ENCODE data around the gene UBL3.

The UBL3 gene

DNA sequence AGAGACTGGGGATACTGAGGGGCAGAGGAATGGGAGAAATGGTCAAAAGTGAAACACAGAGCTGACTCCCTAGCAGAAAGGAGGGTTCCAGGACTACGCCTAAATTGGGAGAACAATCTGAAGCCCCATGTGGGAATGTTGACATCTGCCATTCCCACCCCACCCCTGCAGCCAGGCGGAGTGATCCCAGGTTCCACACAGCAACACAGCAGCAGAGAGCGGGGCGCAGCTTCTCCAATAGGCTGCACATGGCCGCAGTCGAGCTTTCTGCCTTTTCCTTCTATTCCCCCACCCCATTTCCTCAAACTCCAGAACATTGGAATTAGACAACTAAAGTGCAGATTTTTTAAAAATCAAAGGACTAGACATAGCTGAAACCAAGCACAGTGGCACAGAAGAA is 104.7 kb downstream of the UBL3 start:
- H3K4me1 ChIP-seq (ENCODE audit: control insufficient read depth, insufficient read depth, low read length) = no peaks in the 10 kb centered on the region; the same call in 1 of the 2 replicates
- H3K36me3 ChIP-seq (ENCODE audit: control insufficient read depth in 2 of 2, insufficient read depth in 1 of 2, low read length in 2 of 2) = no peaks in the 10 kb centered on the region
- no peak overlapping the region for H3K27ac ChIP-seq (ENCODE audit: extremely low read depth, low read depth, low read length)
- ChIA-PET POLR2A (no interaction called here), CTCF (no interaction called here)
- H3K9me3 ChIP-seq (ENCODE audit: control insufficient read depth, insufficient read depth, low read depth, low read length) = no peaks in the 10 kb centered on the region
- H3K4me3 ChIP-seq (ENCODE audit: low read depth, low read length) = no peak overlapping the region
- TF ChIP-seq ZNF791 (tag by site-specific recombination; IDR thresholded peaks at IDR 0.05) (no peak), YY2 (tag by site-specific recombination; IDR thresholded peaks at IDR 0.05) (no peak), ZBTB7A (tag by site-specific recombination; IDR thresholded peaks at IDR 0.05; ENCODE audit: low read depth) (no peak), ZNF274 (IDR thresholded peaks at IDR 0.05; ENCODE audit: low read length) (no peak), ZNF274 (tag by site-specific recombination; IDR thresholded peaks at IDR 0.05; ENCODE audit: borderline replicate concordance) (no peak), ZNF707 (tag by site-specific recombination; IDR thresholded peaks at IDR 0.05) (no peak), ZNF16 (tag by site-specific recombination; IDR thresholded peaks at IDR 0.05; ENCODE audit: low read depth) (no peak), ZNF146 (tag by site-specific recombination; IDR thresholded peaks at IDR 0.05) (no peak), ZNF701 (tag by site-specific recombination; IDR thresholded peaks at IDR 0.05) (no peak), ZBTB8A (tag by site-specific recombination; IDR thresholded peaks at IDR 0.05) (no peak), ZNF354C (tag by site-specific recombination; IDR thresholded peaks at IDR 0.05; ENCODE audit: borderline replicate concordance, low read depth) (no peak), ZNF19 (tag by site-specific recombination; IDR thresholded peaks at IDR 0.05; ENCODE audit: low read depth) (no peak), ZNF394 (tag by site-specific recombination; IDR thresholded peaks at IDR 0.05; ENCODE audit: borderline replicate concordance) (no peak), ZNF302 (tag by site-specific recombination; IDR thresholded peaks at IDR 0.05; ENCODE audit: low read depth) (no peak), PRDM1 (tag by site-specific recombination; IDR thresholded peaks at IDR 0.05) (no peak), GLI2 (tag by site-specific recombination; IDR thresholded peaks at IDR 0.05; ENCODE audit: borderline replicate concordance, low read depth) (no peak)
- TF ChIP-seq, protein P1, sequence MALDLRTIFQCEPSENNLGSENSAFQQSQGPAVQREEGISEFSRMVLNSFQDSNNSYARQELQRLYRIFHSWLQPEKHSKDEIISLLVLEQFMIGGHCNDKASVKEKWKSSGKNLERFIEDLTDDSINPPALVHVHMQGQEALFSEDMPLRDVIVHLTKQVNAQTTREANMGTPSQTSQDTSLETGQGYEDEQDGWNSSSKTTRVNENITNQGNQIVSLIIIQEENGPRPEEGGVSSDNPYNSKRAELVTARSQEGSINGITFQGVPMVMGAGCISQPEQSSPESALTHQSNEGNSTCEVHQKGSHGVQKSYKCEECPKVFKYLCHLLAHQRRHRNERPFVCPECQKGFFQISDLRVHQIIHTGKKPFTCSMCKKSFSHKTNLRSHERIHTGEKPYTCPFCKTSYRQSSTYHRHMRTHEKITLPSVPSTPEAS (tag by site-specific recombination; IDR thresholded peaks at IDR 0.05) = no peak
- TF ChIP-seq, protein P2, sequence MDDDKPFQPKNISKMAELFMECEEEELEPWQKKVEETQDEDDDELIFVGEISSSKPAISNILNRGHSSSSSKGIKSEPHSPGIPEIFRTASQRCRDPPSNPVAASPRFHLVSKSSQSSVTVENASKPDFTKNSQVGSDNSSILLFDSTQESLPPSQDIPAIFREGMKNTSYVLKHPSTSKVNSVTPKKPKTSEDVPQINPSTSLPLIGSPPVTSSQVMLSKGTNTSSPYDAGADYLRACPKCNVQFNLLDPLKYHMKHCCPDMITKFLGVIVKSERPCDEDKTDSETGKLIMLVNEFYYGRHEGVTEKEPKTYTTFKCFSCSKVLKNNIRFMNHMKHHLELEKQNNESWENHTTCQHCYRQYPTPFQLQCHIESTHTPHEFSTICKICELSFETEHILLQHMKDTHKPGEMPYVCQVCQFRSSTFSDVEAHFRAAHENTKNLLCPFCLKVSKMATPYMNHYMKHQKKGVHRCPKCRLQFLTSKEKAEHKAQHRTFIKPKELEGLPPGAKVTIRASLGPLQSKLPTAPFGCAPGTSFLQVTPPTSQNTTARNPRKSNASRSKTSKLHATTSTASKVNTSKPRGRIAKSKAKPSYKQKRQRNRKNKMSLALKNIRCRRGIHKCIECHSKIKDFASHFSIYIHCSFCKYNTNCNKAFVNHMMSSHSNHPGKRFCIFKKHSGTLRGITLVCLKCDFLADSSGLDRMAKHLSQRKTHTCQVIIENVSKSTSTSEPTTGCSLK (tag by site-specific recombination; IDR thresholded peaks at IDR 0.05) = no peak
- TF ChIP-seq, protein P3, sequence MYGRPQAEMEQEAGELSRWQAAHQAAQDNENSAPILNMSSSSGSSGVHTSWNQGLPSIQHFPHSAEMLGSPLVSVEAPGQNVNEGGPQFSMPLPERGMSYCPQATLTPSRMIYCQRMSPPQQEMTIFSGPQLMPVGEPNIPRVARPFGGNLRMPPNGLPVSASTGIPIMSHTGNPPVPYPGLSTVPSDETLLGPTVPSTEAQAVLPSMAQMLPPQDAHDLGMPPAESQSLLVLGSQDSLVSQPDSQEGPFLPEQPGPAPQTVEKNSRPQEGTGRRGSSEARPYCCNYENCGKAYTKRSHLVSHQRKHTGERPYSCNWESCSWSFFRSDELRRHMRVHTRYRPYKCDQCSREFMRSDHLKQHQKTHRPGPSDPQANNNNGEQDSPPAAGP (tag by site-specific recombination; IDR thresholded peaks at IDR 0.05) = no peak
- TF ChIP-seq, protein P4, sequence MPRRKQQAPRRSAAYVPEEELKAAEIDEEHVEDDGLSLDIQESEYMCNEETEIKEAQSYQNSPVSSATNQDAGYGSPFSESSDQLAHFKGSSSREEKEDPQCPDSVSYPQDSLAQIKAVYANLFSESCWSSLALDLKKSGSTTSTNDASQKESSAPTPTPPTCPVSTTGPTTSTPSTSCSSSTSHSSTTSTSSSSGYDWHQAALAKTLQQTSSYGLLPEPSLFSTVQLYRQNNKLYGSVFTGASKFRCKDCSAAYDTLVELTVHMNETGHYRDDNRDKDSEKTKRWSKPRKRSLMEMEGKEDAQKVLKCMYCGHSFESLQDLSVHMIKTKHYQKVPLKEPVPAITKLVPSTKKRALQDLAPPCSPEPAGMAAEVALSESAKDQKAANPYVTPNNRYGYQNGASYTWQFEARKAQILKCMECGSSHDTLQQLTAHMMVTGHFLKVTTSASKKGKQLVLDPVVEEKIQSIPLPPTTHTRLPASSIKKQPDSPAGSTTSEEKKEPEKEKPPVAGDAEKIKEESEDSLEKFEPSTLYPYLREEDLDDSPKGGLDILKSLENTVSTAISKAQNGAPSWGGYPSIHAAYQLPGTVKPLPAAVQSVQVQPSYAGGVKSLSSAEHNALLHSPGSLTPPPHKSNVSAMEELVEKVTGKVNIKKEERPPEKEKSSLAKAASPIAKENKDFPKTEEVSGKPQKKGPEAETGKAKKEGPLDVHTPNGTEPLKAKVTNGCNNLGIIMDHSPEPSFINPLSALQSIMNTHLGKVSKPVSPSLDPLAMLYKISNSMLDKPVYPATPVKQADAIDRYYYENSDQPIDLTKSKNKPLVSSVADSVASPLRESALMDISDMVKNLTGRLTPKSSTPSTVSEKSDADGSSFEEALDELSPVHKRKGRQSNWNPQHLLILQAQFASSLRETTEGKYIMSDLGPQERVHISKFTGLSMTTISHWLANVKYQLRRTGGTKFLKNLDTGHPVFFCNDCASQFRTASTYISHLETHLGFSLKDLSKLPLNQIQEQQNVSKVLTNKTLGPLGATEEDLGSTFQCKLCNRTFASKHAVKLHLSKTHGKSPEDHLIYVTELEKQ (tag by site-specific recombination; IDR thresholded peaks at IDR 0.05; ENCODE audit: borderline replicate concordance) = no peak
- TF ChIP-seq, protein P5, sequence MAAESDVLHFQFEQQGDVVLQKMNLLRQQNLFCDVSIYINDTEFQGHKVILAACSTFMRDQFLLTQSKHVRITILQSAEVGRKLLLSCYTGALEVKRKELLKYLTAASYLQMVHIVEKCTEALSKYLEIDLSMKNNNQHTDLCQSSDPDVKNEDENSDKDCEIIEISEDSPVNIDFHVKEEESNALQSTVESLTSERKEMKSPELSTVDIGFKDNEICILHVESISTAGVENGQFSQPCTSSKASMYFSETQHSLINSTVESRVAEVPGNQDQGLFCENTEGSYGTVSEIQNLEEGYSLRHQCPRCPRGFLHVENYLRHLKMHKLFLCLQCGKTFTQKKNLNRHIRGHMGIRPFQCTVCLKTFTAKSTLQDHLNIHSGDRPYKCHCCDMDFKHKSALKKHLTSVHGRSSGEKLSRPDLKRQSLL (tag by site-specific recombination; IDR thresholded peaks at IDR 0.05) = no peak
